Esophagus squamous epithelium (tissue), 4 donors: ENCODE results near the gene RHO.

Experiments used
- POLR2A ChIP-seq, 4 donors: fragments of 450-650 bp; IDR thresholded peaks; one replicate each; pipeline ENCODE4 v1.6.1; 2017; ENCODE audit warnings: antibody characterized with exemption in 4 of 4, mild to moderate bottlenecking in 4 of 4, moderate library complexity in 3 of 4
- TF ChIP-seq, protein P1 (sequence below), 6 experiments: fragments of 450-650 bp in 4 of 6; fragments of 200-600 bp in 2 of 6; sonication (generic) in 2 of 6; IDR thresholded peaks; one replicate each; pipeline ENCODE4 v1.5.1; 2016 to 2019; ENCODE audit warnings: antibody characterized with exemption in 6 of 6, mild to moderate bottlenecking in 4 of 6, moderate library complexity in 4 of 6

DNA sequence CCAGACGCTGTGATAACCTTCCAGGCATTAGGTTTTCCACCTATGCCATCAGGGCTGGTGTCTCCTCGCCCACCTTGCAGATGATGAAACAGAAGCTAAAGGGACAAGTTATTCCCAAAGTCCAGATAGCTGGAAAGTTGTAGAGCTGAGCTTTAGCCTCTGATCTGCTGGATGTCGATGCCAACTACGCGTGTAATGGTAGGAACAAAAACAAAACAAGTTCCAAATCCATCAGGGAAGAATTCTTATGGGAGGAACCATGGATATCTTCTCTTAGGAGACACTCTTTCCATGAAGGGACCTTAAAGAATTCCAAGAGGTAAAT lies 28.1 kb upstream of the RHO start:
- TF ChIP-seq, protein P1, sequence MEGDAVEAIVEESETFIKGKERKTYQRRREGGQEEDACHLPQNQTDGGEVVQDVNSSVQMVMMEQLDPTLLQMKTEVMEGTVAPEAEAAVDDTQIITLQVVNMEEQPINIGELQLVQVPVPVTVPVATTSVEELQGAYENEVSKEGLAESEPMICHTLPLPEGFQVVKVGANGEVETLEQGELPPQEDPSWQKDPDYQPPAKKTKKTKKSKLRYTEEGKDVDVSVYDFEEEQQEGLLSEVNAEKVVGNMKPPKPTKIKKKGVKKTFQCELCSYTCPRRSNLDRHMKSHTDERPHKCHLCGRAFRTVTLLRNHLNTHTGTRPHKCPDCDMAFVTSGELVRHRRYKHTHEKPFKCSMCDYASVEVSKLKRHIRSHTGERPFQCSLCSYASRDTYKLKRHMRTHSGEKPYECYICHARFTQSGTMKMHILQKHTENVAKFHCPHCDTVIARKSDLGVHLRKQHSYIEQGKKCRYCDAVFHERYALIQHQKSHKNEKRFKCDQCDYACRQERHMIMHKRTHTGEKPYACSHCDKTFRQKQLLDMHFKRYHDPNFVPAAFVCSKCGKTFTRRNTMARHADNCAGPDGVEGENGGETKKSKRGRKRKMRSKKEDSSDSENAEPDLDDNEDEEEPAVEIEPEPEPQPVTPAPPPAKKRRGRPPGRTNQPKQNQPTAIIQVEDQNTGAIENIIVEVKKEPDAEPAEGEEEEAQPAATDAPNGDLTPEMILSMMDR (IDR thresholded peaks at IDR 0.05): no peak
- TF ChIP-seq POLR2A (IDR thresholded peaks at IDR 0.05): no peak
